ENCODE measurements around the gene TUBA4B.

Gene TUBA4B
- 0 reads per million in 2 donors for total RNA-seq

GRCh38 chr2:219252900-219253752 lies at the start of gene TUBA4B:
Gene TUBA4B (plus strand): TSS chr2:219253243. CDS start chr2:219253408, 165 bp downstream.
- peak; percentile 38 for DNase-seq

GRCh38 chr2:219204425-219205164 lies 48.4 kb upstream of the TUBA4B start:
- DNase-seq, result no peak

GRCh38 chr2:219205165-219205538 lies 47.9 kb upstream of the TUBA4B start:
- no peak for DNase-seq

- DNase-seq, result no peak
These were observed 47.1 kb upstream of the TUBA4B start for GRCh38 chr2:219205981-219206327.

- DNase-seq, result peak; percentile 94
These were observed 46.5 kb upstream of the TUBA4B start, which contains the start of gene ZFAND2B for GRCh38 chr2:219206328-219207133. Gene ZFAND2B (plus strand): TSS chr2:219206782. CDS start chr2:219206988, 206 bp downstream.

GRCh38 chr2:219207134-219207883 lies 45.7 kb upstream of the TUBA4B start:
- no peak for DNase-seq

- DNase-seq, result no peak
These were observed 44.9 kb upstream of the TUBA4B start for GRCh38 chr2:219207884-219208740.

- no peak for DNase-seq
These were observed 43.5 kb upstream of the TUBA4B start for GRCh38 chr2:219209236-219210195.

- no peak for DNase-seq
These were observed 42.7 kb upstream of the TUBA4B start for GRCh38 chr2:219210196-219210885.

GRCh38 chr2:219210886-219211362 lies 42.1 kb upstream of the TUBA4B start:
- DNase-seq, result no peak

GRCh38 chr2:219213026-219213415 lies 40.0 kb upstream of the TUBA4B start:
- DNase-seq, result no peak

- no peak for DNase-seq
These were observed 39.5 kb upstream of the TUBA4B start for GRCh38 chr2:219213486-219214071.

- no peak for DNase-seq
These were observed 38.9 kb upstream of the TUBA4B start for GRCh38 chr2:219214141-219214540.

GRCh38 chr2:219214786-219215185 lies 38.3 kb upstream of the TUBA4B start:
- DNase-seq, result no peak

- DNase-seq, result no peak
These were observed 37.0 kb upstream of the TUBA4B start for GRCh38 chr2:219215871-219216534.

GRCh38 chr2:219216535-219216915 lies 36.5 kb upstream of the TUBA4B start:
- no peak for DNase-seq

GRCh38 chr2:219218217-219218731 lies 34.8 kb upstream of the TUBA4B start:
- peak; percentile 18 for DNase-seq
